ENCODE measurements around the gene OSCP1.

GRCh38 chr1:36469163-36469562, 18.9 kb upstream of the OSCP1 start:
- TF ChIP-seq CTCF (IDR thresholded peaks at IDR 0.05): no peak
- no peak for TF ChIP-seq POLR2A (IDR thresholded peaks at IDR 0.05)

Data from vagina (tissue), 2 donors.